Endothelial cell of umbilical vein (primary cell): ENCODE measurements around the gene CD163. TPM values are rescaled to one million over a fixed set of nuclear protein-coding genes. Genes with fewer than 3 reads are reported as not detected.

Experiments used
- BruUV-seq: library from RNA; stranded (reverse); fragments of 400-500 nt; replicated peaks from 2 replicates; lab custom pipeline; 2021; lab: Mats Ljungman, UMichigan
- CTCF ChIA-PET: fragments of 300-600, 350-600 bp; sonication (Branson Sonifier 250); formaldehyde crosslinking; loops from one replicate; lab custom pipeline; 2021; ENCODE audit warnings: antibody characterized with exemption, inconsistent platforms; lab: Charles Lee
- POLR2A ChIA-PET: fragments of 300-600, 350-600 bp; sonication (Branson Sonifier 250); formaldehyde crosslinking; loops from one replicate; lab custom pipeline; 2021; ENCODE audit warnings: antibody characterized with exemption, inconsistent platforms; lab: Charles Lee
- DNase-seq: peaks from one replicate; pipeline ENCODE4 v3.0.0-alpha.2; 2011; ENCODE audit warnings: low read depth, low spot score
- FAIRE-seq: peaks from 2 replicates; lab custom pipeline; 2011; peaks lifted over from hg19 to GRCh38; lab: Jason Lieb, UNC
- H2AFZ ChIP-seq: 2 replicates; pipeline ENCODE4 v1.6.0; 2012; ENCODE audit warnings: low read depth, low read length, control low read depth, inconsistent platforms
- H3K27ac ChIP-seq: 2 replicates; pipeline ENCODE4 v1.5.1; 2011; ENCODE audit warnings: low read depth, mild to moderate bottlenecking, control low read depth, low read length, moderate library complexity; ENCODE audit not compliant: insufficient read depth
- H3K27me3 ChIP-seq, 2 experiments: 2 replicates each; pipeline versions ENCODE4 v1.6.0 to v1.6.1; 2011; ENCODE audit warnings: low read length in 2 of 2, mixed read lengths in 1 of 2; ENCODE audit not compliant: control insufficient read depth in 2 of 2, insufficient read depth in 2 of 2
- H3K36me3 ChIP-seq, 2 experiments: 2 replicates in 1 of 2; 3 replicates in 1 of 2; pipeline ENCODE4 v1.5.1; 2011; ENCODE audit warnings: low read length in 2 of 2, mild to moderate bottlenecking in 1 of 2, moderate library complexity in 1 of 2; ENCODE audit not compliant: control insufficient read depth in 2 of 2, insufficient read depth in 2 of 2; ENCODE audit errors: extremely low read depth in 1 of 2
- H3K4me1 ChIP-seq: 3 replicates; pipeline ENCODE4 v1.5.1; 2011; ENCODE audit warnings: mild to moderate bottlenecking, low read length; ENCODE audit not compliant: control insufficient read depth, insufficient read depth; ENCODE audit errors: extremely low read depth
- H3K4me2 ChIP-seq: 2 replicates; pipeline ENCODE4 v1.6.1; 2011; ENCODE audit warnings: low read length, control low read depth, mixed read lengths; ENCODE audit not compliant: insufficient read depth
- H3K4me3 ChIP-seq, 3 experiments: fragments of 200-600 bp in 1 of 3; sonication (generic), shearing (Covaris generic) in 1 of 3; replicated peaks in 1 of 3; 2 replicates each; pipeline ENCODE4 v1.5.1; 2011 to 2016; ENCODE audit warnings: control low read depth in 3 of 3, low read length in 3 of 3, mild to moderate bottlenecking in 2 of 3, inconsistent platforms in 1 of 3, low read depth in 1 of 3, moderate library complexity in 1 of 3; ENCODE audit not compliant: insufficient read depth in 1 of 3
- H3K79me2 ChIP-seq: 2 replicates; pipeline ENCODE4 v1.6.0; 2012; ENCODE audit warnings: low read length, inconsistent platforms; ENCODE audit not compliant: control insufficient read depth, insufficient read depth
- H3K9ac ChIP-seq: replicated peaks from 2 replicates; pipeline ENCODE3; 2011; ENCODE audit warnings: low read length, control low read depth; ENCODE audit not compliant: insufficient read depth; ENCODE audit errors: extremely low read depth
- H3K9me1 ChIP-seq: replicated peaks from 3 replicates; pipeline ENCODE4 v1.6.0; 2011; ENCODE audit warnings: mild to moderate bottlenecking, low read length; ENCODE audit not compliant: control insufficient read depth, insufficient read depth; ENCODE audit errors: extremely low read depth
- H3K9me3 ChIP-seq: replicated peaks from 2 replicates; pipeline ENCODE4 v1.5.1; 2012; ENCODE audit warnings: low read length, inconsistent platforms; ENCODE audit not compliant: control insufficient read depth, insufficient read depth
- H4K20me1 ChIP-seq: replicated peaks from 2 replicates; pipeline ENCODE3; 2011; ENCODE audit warnings: mild to moderate bottlenecking, low read length; ENCODE audit not compliant: control insufficient read depth, insufficient read depth; ENCODE audit errors: extremely low read depth
- CTCF ChIP-seq, 2 donors: IDR thresholded peaks; 1 replicate in 1 of 2; 2 replicates in 1 of 2; pipeline ENCODE4 v1.5.1; 2011; ENCODE audit warnings: low read length in 2 of 2, mild to moderate bottlenecking in 2 of 2, moderate library complexity in 2 of 2, control low read depth in 1 of 2, inconsistent platforms in 1 of 2, low read depth in 1 of 2; ENCODE audit not compliant: insufficient read depth in 1 of 2; ENCODE audit errors: extremely low read depth in 1 of 2
- EZH2 ChIP-seq: IDR thresholded peaks from 2 replicates; pipeline ENCODE4 v1.6.1; 2012; ENCODE audit warnings: borderline replicate concordance, low read depth, mild to moderate bottlenecking, moderate library complexity, low read length, inconsistent platforms; ENCODE audit not compliant: severe bottlenecking
- FOS ChIP-seq: IDR thresholded peaks from 2 replicates; pipeline ENCODE4 v1.6.1; 2011; ENCODE audit warnings: mild to moderate bottlenecking, low read length, moderate library complexity, borderline replicate concordance; ENCODE audit not compliant: insufficient read depth
- GATA2 ChIP-seq: IDR thresholded peaks from 2 replicates; pipeline ENCODE4 v1.7.0; 2011; ENCODE audit warnings: low read depth, mild to moderate bottlenecking, moderate library complexity, mixed read lengths, low read length; ENCODE audit not compliant: insufficient read length, insufficient read depth
- JUN ChIP-seq: IDR thresholded peaks from 2 replicates; pipeline ENCODE4 v1.6.1; 2011; ENCODE audit warnings: borderline replicate concordance, low read depth; ENCODE audit not compliant: insufficient read length, insufficient read depth
- MAX ChIP-seq: IDR thresholded peaks from 2 replicates; pipeline ENCODE4 v1.6.1; 2011; ENCODE audit not compliant: insufficient read depth, insufficient read length
- MYC ChIP-seq: IDR thresholded peaks from one replicate; pipeline ENCODE4 v1.6.1; 2011; ENCODE audit warnings: mild to moderate bottlenecking, low read depth, low read length
- POLR2A ChIP-seq: IDR thresholded peaks from 2 replicates; pipeline ENCODE4 v1.6.1; 2012; ENCODE audit warnings: low read depth, mild to moderate bottlenecking, control low read depth, low read length
- POLR2AphosphoS5 ChIP-seq: IDR thresholded peaks from 2 replicates; pipeline ENCODE4 v1.6.1; 2012; ENCODE audit warnings: low read depth, mild to moderate bottlenecking, control low read depth, low read length, moderate library complexity; ENCODE audit not compliant: insufficient read depth
- dilution Hi-C: fragments of 300-500 bp; cut with MboI; formaldehyde crosslinking; loops from one replicate; pipeline ENCODE4 v1.15.0; 2019; ENCODE audit warnings: low sequenced_read_pairs; ENCODE audit not compliant: extremely low pct_ligation_motif_present
- intact Hi-C: fragments of 100-400 bp; cut with micrococcal nuclease; formaldehyde crosslinking; loops from one replicate; pipeline ENCODE4 v1.10.0; 2022
- polyA plus RNA-seq, 4 experiments: library from polyadenylated mRNA; depleted of rRNA in 3 of 4; stranded (reverse) in 3 of 4; unstranded in 1 of 4; fragments of >200 nt; gene quantifications; 2 replicates each; pipeline versions ENCODE4 v1.2.1 to v1.2.3, GENCODE V29; 2011 to 2012; ENCODE audit warnings: missing spikeins in 1 of 4
- total RNA-seq: library from RNA; stranded (reverse); gene quantifications from 2 replicates; pipeline ENCODE4 v1.2.3, GENCODE V29; 2021

CD163 gene
- total and polyA plus RNA-seq, 2 donors (not counting 3 experiments of a cell fraction or from before 2014, with no cell fraction given): not detected

- ChIA-PET POLR2A (no interaction called here), CTCF (no interaction called here)
- Histone ChIP-seq H3K9me3 (no peaks in the 10 kb centered on the region), H3K27me3 (peaks cover 9% of the 10 kb centered on the region in 2 experiments), H3K4me2 (no peak overlapping the region), H3K27ac (no peak overlapping the region), H3K4me3 (no peak overlapping the region), H3K9ac (no peak overlapping the region), H3K36me3 (no peaks in the 10 kb centered on the region), H2AFZ (no peak overlapping the region), H3K9me1 (no peaks in the 10 kb centered on the region), H3K79me2 (no peaks in the 10 kb centered on the region), H3K4me1 (no peaks in the 10 kb centered on the region), H4K20me1 (no peaks in the 10 kb centered on the region)
- intact Hi-C loops (no loop called here), dilution Hi-C loops (no loop called here)
- no TSS peak for BruUV-seq
- DNase-seq: no peak
- no peak for FAIRE-seq
- TF ChIP-seq MYC: no peak
- TF ChIP-seq MAX: no peak
- no peak for TF ChIP-seq EZH2
- TF ChIP-seq JUN: no peak
- no peak for TF ChIP-seq FOS
- no peak for TF ChIP-seq CTCF (IDR thresholded peaks at IDR 0.05; ENCODE audit: extremely low read depth in 1 of 2, insufficient read depth in 1 of 2, low read depth in 1 of 2, low read length in 2 of 2)
- no peak for TF ChIP-seq POLR2A
- no peak for TF ChIP-seq POLR2AphosphoS5
- TF ChIP-seq GATA2: no peak
Measured at GRCh38 chr12:7498809-7499208, 4.8 kb downstream of the CD163 start.
